ENCODE results near the gene GRK6. TPM values are rescaled to one million over a fixed set of nuclear protein-coding genes. Genes with fewer than 3 reads are reported as not detected.
A peak's percentile ranks its signal among the peaks of the same experiment; 100 is the strongest.

Gene GRK6
- polyA plus RNA-seq, 1 of the 3 experiments (the other 2 are of a cell fraction) = 39.5 TPM

- TF ChIP-seq RAD21 (IDR thresholded peaks at IDR 0.05; ENCODE audit: low read length) = peak; percentile 86
- TF ChIP-seq EP300 (IDR thresholded peaks at IDR 0.05; ENCODE audit: borderline replicate concordance in 1 of 2, low read depth in 1 of 2, low read length in 1 of 2) = no peak
- no peak for TF ChIP-seq TEAD4 (IDR thresholded peaks at IDR 0.05; ENCODE audit: borderline replicate concordance, insufficient read depth)
- no peak for TF ChIP-seq MEF2A (IDR thresholded peaks at IDR 0.05; ENCODE audit: borderline replicate concordance, low read depth)
- peak; percentile 77 for TF ChIP-seq CTCF (IDR thresholded peaks at IDR 0.05)
- TF ChIP-seq USF2 (IDR thresholded peaks at IDR 0.05; ENCODE audit: borderline replicate concordance, low read depth, low read length) = no peak
- TF ChIP-seq MAX (IDR thresholded peaks at IDR 0.05; ENCODE audit: low read depth) = no peak
- peak; percentile 41; the same call in 1 of the 2 replicates for TF ChIP-seq RXRA (IDR thresholded peaks at IDR 0.05; ENCODE audit: borderline replicate concordance, low read depth)
Observed at GRCh38 chr5:177454397-177455035, 28.0 kb downstream of the GRK6 start (continued).

GRCh38 chr5:177455036-177455660 lies 28.7 kb downstream of the GRK6 start:
- peak overlapping the region; percentile 50; the same call in 1 of the 2 replicates for H3K9ac ChIP-seq
- 0% methylated on average over 27 of the region's 80 CpGs for WGBS (ENCODE audit: low lambda C conversion rate)
- no peaks in the 10 kb centered on the region for H3K27me3 ChIP-seq (ENCODE audit: insufficient read depth)
- 0 out of 2 replicates have a peak, but pooled peaks cover 3% of the 10 kb centered on the region for H3K79me2 ChIP-seq (ENCODE audit: insufficient read depth)
- peaks cover 60% of the 10 kb centered on the region for H4K20me1 ChIP-seq (ENCODE audit: insufficient read depth)
- peaks cover 35% of the 10 kb centered on the region for H3F3A ChIP-seq (replicated peaks; ENCODE audit: insufficient read depth)
- H3K27ac ChIP-seq (ENCODE audit: low read depth in 2 of 2, low read length in 1 of 2) = peak overlapping the region; percentile 61 to 91
- TF ChIP-seq FOSL2 (IDR thresholded peaks at IDR 0.05; ENCODE audit: borderline replicate concordance, low read depth) = no peak
- peak; percentile 64 for TF ChIP-seq CTCF (IDR thresholded peaks at IDR 0.05)
- TF ChIP-seq USF2 (IDR thresholded peaks at IDR 0.05; ENCODE audit: borderline replicate concordance, low read depth, low read length) = no peak
- TF ChIP-seq MAX (IDR thresholded peaks at IDR 0.05; ENCODE audit: low read depth) = peak; percentile 6; the same call in 1 of the 2 replicates
- TF ChIP-seq GABPA (IDR thresholded peaks at IDR 0.05; ENCODE audit: low read depth) = peak; percentile 46
- peak; percentile 7; the same call in 1 of the 2 replicates for TF ChIP-seq SMC3 (IDR thresholded peaks at IDR 0.05; ENCODE audit: low read depth, low read length)
- peak; percentile 6; the same call in 1 of the 2 replicates for TF ChIP-seq SIN3A (IDR thresholded peaks at IDR 0.05; ENCODE audit: borderline replicate concordance, low read depth, low read length)
- peak; percentile 53 for TF ChIP-seq NRF1 (IDR thresholded peaks at IDR 0.05; ENCODE audit: low read depth, low read length)
- H3K4me3 ChIP-seq (ENCODE audit: low read depth in 2 of 2, low read length in 1 of 2) = peak overlapping the region; percentile 47 to 48
- H3K4me2 ChIP-seq = peak overlapping the region; percentile 74
- DNase-seq = peak; percentile 75
- no peak overlapping the region for H2AFZ ChIP-seq (ENCODE audit: low read depth)
- peaks cover 12 to 85% of the 10 kb centered on the region in 2 experiments for H3K4me1 ChIP-seq (ENCODE audit: control insufficient read depth in 1 of 2, insufficient read depth in 2 of 2, low read depth in 1 of 2, low read length in 1 of 2)
- ChIA-PET POLR2A (interaction anchor here (0.7 to 4.9 kb wide), 13 partner anchors 9 to 141 kb away, joined by 3 to 72 read pairs (median 4); partner anchors contain the start of genes DBN1, PDLIM7 and PRR7), CTCF (interaction anchor here (0.7 to 15.5 kb wide), 31 partner anchors 9 to 554 kb away, joined by 3 to 375 read pairs (median 9); partner anchors contain the start of genes DBN1, F12, GRK6 and MXD3)
- no peaks in the 10 kb centered on the region for H3K9me2 ChIP-seq
- H3K9me3 ChIP-seq = no peaks in the 10 kb centered on the region
- peaks cover 13 to 32% of the 10 kb centered on the region in 2 experiments for H3K36me3 ChIP-seq (replicated peaks in 1 of 2; ENCODE audit: control insufficient read depth in 1 of 2, insufficient read depth in 2 of 2, low read length in 1 of 2)
